ENCODE data around the gene PRKCQ.

PRKCQ gene

GRCh38 chr10:6395606-6396005 is 184.5 kb downstream of the PRKCQ start:
- Histone ChIP-seq H3K4me3 (ENCODE audit: low read depth, low read length) (no peak overlapping the region), H3K27ac (ENCODE audit: low read depth, low read length) (no peak overlapping the region), H2BK5ac (ENCODE audit: low read depth, low read length, poor library complexity) (no peak overlapping the region), H2BK120ac (ENCODE audit: insufficient read depth, low read length, poor library complexity) (no peak overlapping the region), H3K4me1 (ENCODE audit: control insufficient read depth in 1 of 2, insufficient read depth in 2 of 2, low read length in 2 of 2) (peaks cover 4 to 16% of the 10 kb centered on the region in 2 experiments), H3K4me2 (ENCODE audit: low read length) (no peak overlapping the region), H3K79me1 (ENCODE audit: low read length) (peaks cover 8% of the 10 kb centered on the region), H3K23ac (ENCODE audit: low read length) (no peak overlapping the region), H4K12ac (ENCODE audit: low read depth, low read length) (no peak overlapping the region), H4K8ac (ENCODE audit: low read depth, low read length) (no peak overlapping the region), H3K14ac (ENCODE audit: low read length) (no peak overlapping the region), H3K18ac (ENCODE audit: low read length) (no peak overlapping the region), H2BK12ac (ENCODE audit: low read length) (no peak overlapping the region), H3K4ac (ENCODE audit: low read depth, low read length) (no peak overlapping the region), H3K27me3 (ENCODE audit: insufficient read depth, low read length) (no peaks in the 10 kb centered on the region), H2AK5ac (ENCODE audit: low read length) (no peak overlapping the region), H3K36me3 (ENCODE audit: control insufficient read depth in 1 of 2, insufficient read depth in 2 of 2, low read length in 2 of 2) (no peaks in the 10 kb centered on the region), H3K79me2 (ENCODE audit: control insufficient read depth, insufficient read depth, low read length, poor library complexity) (no peaks in the 10 kb centered on the region), H2AFZ (ENCODE audit: insufficient read depth, low read length, poor library complexity) (no peak overlapping the region), H4K91ac (ENCODE audit: low read depth, low read length) (no peak overlapping the region), H3K9ac (ENCODE audit: low read length) (no peak overlapping the region), H3K9me3 (ENCODE audit: insufficient read depth, low read depth, low read length) (no peaks in the 10 kb centered on the region)
- no CpG with 5 or more reads among the region's 8 CpGs for WGBS (ENCODE audit: extremely low coverage, insufficient coverage, insufficient read length)
- DNase-seq: no peak

GRCh38 chr10:6394084-6394483 is 186.0 kb downstream of the PRKCQ start:
- H3K4me2 ChIP-seq (ENCODE audit: low read length): no peak overlapping the region
- no peak overlapping the region for H2AFZ ChIP-seq (ENCODE audit: insufficient read depth, low read length, poor library complexity)
- H3K9ac ChIP-seq (ENCODE audit: low read length): no peak overlapping the region
- DNase-seq: no peak
- H3K27me3 ChIP-seq (ENCODE audit: insufficient read depth, low read length): no peaks in the 10 kb centered on the region
- no peak overlapping the region for H3K4me3 ChIP-seq (ENCODE audit: low read depth, low read length)
- H2AK5ac ChIP-seq (ENCODE audit: low read length): no peak overlapping the region
- WGBS (ENCODE audit: extremely low coverage, insufficient coverage, insufficient read length): no CpG with 5 or more reads among the region's 5 CpGs
- H3K9me3 ChIP-seq (ENCODE audit: insufficient read depth, low read depth, low read length): no peaks in the 10 kb centered on the region
- H2BK5ac ChIP-seq (ENCODE audit: low read depth, low read length, poor library complexity): no peak overlapping the region
- peaks cover 2% of the 10 kb centered on the region for H3K79me1 ChIP-seq (ENCODE audit: low read length)
- H3K4ac ChIP-seq (ENCODE audit: low read depth, low read length): no peak overlapping the region
- no peak overlapping the region for H4K12ac ChIP-seq (ENCODE audit: low read depth, low read length)
- peaks cover 0 to 3% of the 10 kb centered on the region in 2 experiments for H3K4me1 ChIP-seq (ENCODE audit: control insufficient read depth in 1 of 2, insufficient read depth in 2 of 2, low read length in 2 of 2)
- no peak overlapping the region for H2BK120ac ChIP-seq (ENCODE audit: insufficient read depth, low read length, poor library complexity)
- no peak overlapping the region for H3K14ac ChIP-seq (ENCODE audit: low read length)
- no peaks in the 10 kb centered on the region for H3K36me3 ChIP-seq (ENCODE audit: control insufficient read depth in 1 of 2, insufficient read depth in 2 of 2, low read length in 2 of 2)
- H2BK12ac ChIP-seq (ENCODE audit: low read length): no peak overlapping the region
- no peak overlapping the region for H4K8ac ChIP-seq (ENCODE audit: low read depth, low read length)
- no peak overlapping the region for H3K23ac ChIP-seq (ENCODE audit: low read length)
- H3K27ac ChIP-seq (ENCODE audit: low read depth, low read length): no peak overlapping the region
- no peak overlapping the region for H4K91ac ChIP-seq (ENCODE audit: low read depth, low read length)
- no peak overlapping the region for H3K18ac ChIP-seq (ENCODE audit: low read length)
- H3K79me2 ChIP-seq (ENCODE audit: control insufficient read depth, insufficient read depth, low read length, poor library complexity): no peaks in the 10 kb centered on the region

- DNase-seq: no peak
- Histone ChIP-seq H3K27ac (ENCODE audit: low read depth, low read length) (no peak overlapping the region), H3K36me3 (ENCODE audit: control insufficient read depth in 1 of 2, insufficient read depth in 2 of 2, low read length in 2 of 2) (peaks cover 0 to 2% of the 10 kb centered on the region in 2 experiments), H3K79me2 (ENCODE audit: control insufficient read depth, insufficient read depth, low read length, poor library complexity) (no peaks in the 10 kb centered on the region), H2BK120ac (ENCODE audit: insufficient read depth, low read length, poor library complexity) (no peak overlapping the region), H2AK5ac (ENCODE audit: low read length) (no peak overlapping the region), H4K12ac (ENCODE audit: low read depth, low read length) (no peak overlapping the region), H3K79me1 (ENCODE audit: low read length) (no peaks in the 10 kb centered on the region), H3K18ac (ENCODE audit: low read length) (no peak overlapping the region), H4K91ac (ENCODE audit: low read depth, low read length) (no peak overlapping the region), H2BK12ac (ENCODE audit: low read length) (no peak overlapping the region), H3K4ac (ENCODE audit: low read depth, low read length) (no peak overlapping the region), H3K14ac (ENCODE audit: low read length) (no peak overlapping the region), H3K4me3 (ENCODE audit: low read depth, low read length) (no peak overlapping the region), H3K27me3 (ENCODE audit: insufficient read depth, low read length) (no peaks in the 10 kb centered on the region), H3K9ac (ENCODE audit: low read length) (no peak overlapping the region), H4K8ac (ENCODE audit: low read depth, low read length) (no peak overlapping the region), H3K23ac (ENCODE audit: low read length) (no peak overlapping the region), H3K4me2 (ENCODE audit: low read length) (no peak overlapping the region), H3K9me3 (ENCODE audit: insufficient read depth, low read depth, low read length) (peaks cover 3% of the 10 kb centered on the region), H3K4me1 (ENCODE audit: control insufficient read depth in 1 of 2, insufficient read depth in 2 of 2, low read length in 2 of 2) (no peaks in the 10 kb centered on the region), H2AFZ (ENCODE audit: insufficient read depth, low read length, poor library complexity) (no peak overlapping the region), H2BK5ac (ENCODE audit: low read depth, low read length, poor library complexity) (no peak overlapping the region)
- WGBS (ENCODE audit: extremely low coverage, insufficient coverage, insufficient read length): no CpG with 5 or more reads among the region's 2 CpGs
Observed at GRCh38 chr10:6393168-6393567, 186.9 kb downstream of the PRKCQ start.

GRCh38 chr10:6390213-6390845 is 189.7 kb downstream of the PRKCQ start:
- no peak overlapping the region for H2AFZ ChIP-seq (ENCODE audit: insufficient read depth, low read length, poor library complexity)

More at GRCh38 chr10:6390213-6390845, 189.7 kb downstream of the PRKCQ start:
- Histone ChIP-seq H4K12ac (ENCODE audit: low read depth, low read length) (no peak overlapping the region), H4K8ac (ENCODE audit: low read depth, low read length) (no peak overlapping the region), H3K18ac (ENCODE audit: low read length) (no peak overlapping the region), H3K9ac (ENCODE audit: low read length) (no peak overlapping the region), H2BK5ac (ENCODE audit: low read depth, low read length, poor library complexity) (no peak overlapping the region), H3K4me2 (ENCODE audit: low read length) (no peak overlapping the region), H2BK12ac (ENCODE audit: low read length) (no peak overlapping the region), H2BK120ac (ENCODE audit: insufficient read depth, low read length, poor library complexity) (no peak overlapping the region), H3K79me1 (ENCODE audit: low read length) (no peaks in the 10 kb centered on the region), H3K14ac (ENCODE audit: low read length) (no peak overlapping the region), H3K9me3 (ENCODE audit: insufficient read depth, low read depth, low read length) (peaks cover 3% of the 10 kb centered on the region), H3K79me2 (ENCODE audit: control insufficient read depth, insufficient read depth, low read length, poor library complexity) (no peaks in the 10 kb centered on the region), H3K27me3 (ENCODE audit: insufficient read depth, low read length) (no peaks in the 10 kb centered on the region), H3K27ac (ENCODE audit: low read depth, low read length) (no peak overlapping the region), H3K4me3 (ENCODE audit: low read depth, low read length) (no peak overlapping the region), H3K4me1 (ENCODE audit: control insufficient read depth in 1 of 2, insufficient read depth in 2 of 2, low read length in 2 of 2) (no peaks in the 10 kb centered on the region), H3K23ac (ENCODE audit: low read length) (no peak overlapping the region), H2AK5ac (ENCODE audit: low read length) (no peak overlapping the region), H3K36me3 (ENCODE audit: control insufficient read depth in 1 of 2, insufficient read depth in 2 of 2, low read length in 2 of 2) (peaks cover 0 to 2% of the 10 kb centered on the region in 2 experiments), H4K91ac (ENCODE audit: low read depth, low read length) (no peak overlapping the region), H3K4ac (ENCODE audit: low read depth, low read length) (no peak overlapping the region)
- WGBS (ENCODE audit: extremely low coverage, insufficient coverage, insufficient read length): no CpG with 5 or more reads among the region's 2 CpGs
- no peak for DNase-seq
